Measurements from ENCODE around the gene VPREB1.
"Not testable (repeated sequence)": the region's sequence is repeated elsewhere in the genome, so short reads cannot be mapped to it uniquely, and the experiment has no call there.

The VPREB1 gene

DNA sequence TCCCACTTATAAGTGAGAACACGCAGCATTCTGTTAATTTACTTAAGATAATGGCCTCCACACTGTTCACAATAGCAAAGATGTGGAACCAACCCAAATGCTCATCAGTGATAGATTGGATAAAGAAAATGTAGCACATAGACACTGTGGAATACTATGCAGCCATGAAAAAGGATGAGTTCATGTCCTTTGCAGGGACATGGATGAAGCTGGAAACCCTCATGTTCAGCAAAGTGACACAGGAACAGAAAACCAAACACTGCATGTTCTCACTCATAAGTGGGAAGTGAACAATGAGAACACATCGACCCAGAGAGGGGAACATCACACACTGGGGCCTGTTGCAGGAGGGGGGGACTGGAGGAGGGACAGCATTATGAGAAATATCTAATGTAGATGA lies 15.6 kb downstream of the VPREB1 start:
- H3K36me3 ChIP-seq (ENCODE audit: control insufficient read depth, insufficient read depth, low read length); H3K9ac ChIP-seq (ENCODE audit: low read depth, low read length); H3K9me3 ChIP-seq (ENCODE audit: control insufficient read depth, insufficient read depth, low read length); H3K4me1 ChIP-seq (ENCODE audit: control insufficient read depth, insufficient read depth, low read length); H3K4me3 ChIP-seq (ENCODE audit: low read depth, low read length): not testable (repeated sequence)
- peaks cover 75% of the 10 kb centered on the region for H3K27me3 ChIP-seq (ENCODE audit: control insufficient read depth, insufficient read depth, low read length)

DNA sequence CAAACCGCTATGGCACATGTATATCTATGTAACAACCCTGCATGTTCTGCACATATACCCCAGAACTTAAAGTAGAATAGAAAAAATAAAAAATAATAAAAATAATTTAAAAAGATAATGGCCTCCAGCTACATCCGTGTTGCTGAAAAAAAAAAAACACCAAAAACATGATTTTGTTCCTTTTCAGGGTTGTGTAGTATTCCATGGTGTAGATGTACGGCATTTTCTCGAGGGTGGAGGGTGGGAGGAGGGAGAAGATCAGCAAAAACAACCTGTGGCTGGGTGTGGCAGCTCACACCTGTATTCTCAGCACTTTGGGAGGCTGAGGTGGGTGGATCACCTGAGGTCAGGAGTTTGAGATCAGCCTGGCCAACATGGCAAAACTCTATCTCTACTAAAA lies 16.0 kb downstream of the VPREB1 start:
- H3K9me3 ChIP-seq (ENCODE audit: control insufficient read depth, insufficient read depth, low read length); H3K9ac ChIP-seq (ENCODE audit: low read depth, low read length); H3K36me3 ChIP-seq (ENCODE audit: control insufficient read depth, insufficient read depth, low read length); H3K4me3 ChIP-seq (ENCODE audit: low read depth, low read length); H3K4me1 ChIP-seq (ENCODE audit: control insufficient read depth, insufficient read depth, low read length): not testable (repeated sequence)
- peaks cover 77% of the 10 kb centered on the region for H3K27me3 ChIP-seq (ENCODE audit: control insufficient read depth, insufficient read depth, low read length)

DNA sequence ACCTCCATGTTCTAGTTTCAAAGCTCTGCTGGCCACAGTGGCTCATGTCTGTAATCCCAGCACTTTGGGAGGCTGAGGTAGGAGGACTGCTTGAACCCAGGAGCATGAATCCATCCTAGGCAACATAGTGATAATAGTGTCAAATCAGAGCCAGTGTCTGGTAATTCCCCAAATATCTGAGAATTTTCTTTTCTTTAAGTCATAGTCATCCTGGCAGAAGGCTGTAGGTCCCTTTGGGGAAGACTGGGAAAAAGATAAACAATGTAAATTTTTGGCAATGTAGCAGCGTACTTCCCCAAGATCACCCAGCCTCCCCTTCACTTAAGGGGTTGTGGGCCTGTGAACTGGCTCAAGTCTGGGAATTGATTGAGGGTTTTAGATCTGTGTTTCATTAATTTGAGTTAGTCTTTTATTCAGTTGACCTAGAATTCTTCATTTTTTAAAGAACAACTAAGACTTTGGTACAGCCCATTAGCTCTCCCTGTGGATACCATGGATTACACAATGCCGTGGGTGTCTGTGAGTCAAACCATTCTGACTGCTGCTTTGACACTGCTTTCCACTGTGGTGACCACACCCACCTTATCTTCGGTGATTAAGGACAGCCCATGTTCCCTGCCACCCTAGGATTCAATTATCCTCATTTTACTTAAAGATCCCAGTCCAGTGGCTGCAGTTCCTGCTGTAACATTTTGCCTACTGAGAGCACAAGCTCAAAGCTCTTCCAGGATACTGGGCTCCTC lies 17.9 kb downstream of the VPREB1 start:
- H3K9ac ChIP-seq (ENCODE audit: low read depth, low read length); H3K9me3 ChIP-seq (ENCODE audit: control insufficient read depth, insufficient read depth, low read length); H3K36me3 ChIP-seq (ENCODE audit: control insufficient read depth, insufficient read depth, low read length); H3K4me1 ChIP-seq (ENCODE audit: control insufficient read depth, insufficient read depth, low read length); H3K4me3 ChIP-seq (ENCODE audit: low read depth, low read length): not testable (repeated sequence)
- peaks cover 76% of the 10 kb centered on the region for H3K27me3 ChIP-seq (ENCODE audit: control insufficient read depth, insufficient read depth, low read length)

DNA sequence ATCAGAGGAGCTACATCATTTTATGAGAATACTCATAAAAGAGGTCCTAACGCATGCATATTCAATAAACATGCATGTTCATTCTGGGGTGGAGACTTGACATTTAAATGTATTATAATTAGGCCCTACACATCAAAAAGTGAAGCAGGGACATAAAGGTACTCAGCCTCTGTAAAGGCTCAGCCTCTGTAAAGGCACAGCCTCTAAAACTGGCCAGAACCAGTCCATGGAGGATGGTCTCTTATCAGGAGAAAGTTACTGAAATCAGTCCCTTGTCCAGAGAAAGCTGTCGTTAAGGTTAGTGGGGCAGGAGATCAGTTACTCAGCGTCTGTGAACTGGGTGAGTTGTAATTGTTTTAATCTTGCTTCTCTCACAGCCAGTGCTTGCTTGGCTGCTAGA lies 19.2 kb downstream of the VPREB1 start:
- H3K4me3 ChIP-seq (ENCODE audit: low read depth, low read length); H3K9me3 ChIP-seq (ENCODE audit: control insufficient read depth, insufficient read depth, low read length); H3K9ac ChIP-seq (ENCODE audit: low read depth, low read length); H3K4me1 ChIP-seq (ENCODE audit: control insufficient read depth, insufficient read depth, low read length); H3K36me3 ChIP-seq (ENCODE audit: control insufficient read depth, insufficient read depth, low read length): not testable (repeated sequence)
- peaks cover 78% of the 10 kb centered on the region for H3K27me3 ChIP-seq (ENCODE audit: control insufficient read depth, insufficient read depth, low read length)

DNA sequence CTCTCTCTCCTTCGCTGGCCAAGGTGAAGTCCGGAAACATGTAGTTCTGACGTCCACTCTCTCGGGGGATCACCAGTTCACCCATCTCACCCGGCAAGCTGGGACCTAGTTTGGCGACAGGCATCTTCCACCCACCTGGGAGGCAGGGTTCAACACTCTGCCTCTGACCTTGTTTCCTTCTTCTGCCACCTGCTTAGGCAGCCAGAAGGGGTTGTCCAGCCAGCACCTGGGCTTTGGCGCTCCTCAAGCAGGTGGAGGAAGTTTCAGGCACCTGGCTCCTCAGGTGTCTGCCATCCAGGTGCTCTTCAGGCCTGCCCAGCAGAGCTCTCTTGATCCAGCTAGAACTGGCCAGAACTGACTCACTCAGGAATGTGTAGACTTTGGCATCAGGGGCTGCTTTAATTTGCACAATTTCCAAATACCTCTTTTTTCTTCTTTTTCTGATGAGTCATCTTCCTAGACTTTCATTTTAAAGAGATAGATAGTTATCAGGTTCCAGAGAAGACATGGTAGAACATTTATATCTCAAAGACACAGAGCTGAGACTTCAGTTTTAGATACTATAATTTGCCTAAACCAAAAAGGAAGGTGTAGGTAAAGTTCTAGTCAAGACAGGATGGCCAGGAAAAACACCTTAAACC lies 25.6 kb downstream of the VPREB1 start:
- H3K4me3 ChIP-seq (ENCODE audit: low read depth, low read length); H3K36me3 ChIP-seq (ENCODE audit: control insufficient read depth, insufficient read depth, low read length); H3K9me3 ChIP-seq (ENCODE audit: control insufficient read depth, insufficient read depth, low read length); H3K9ac ChIP-seq (ENCODE audit: low read depth, low read length); H3K4me1 ChIP-seq (ENCODE audit: control insufficient read depth, insufficient read depth, low read length): not testable (repeated sequence)
- H3K27me3 ChIP-seq (ENCODE audit: control insufficient read depth, insufficient read depth, low read length): peaks cover 51% of the 10 kb centered on the region

DNA sequence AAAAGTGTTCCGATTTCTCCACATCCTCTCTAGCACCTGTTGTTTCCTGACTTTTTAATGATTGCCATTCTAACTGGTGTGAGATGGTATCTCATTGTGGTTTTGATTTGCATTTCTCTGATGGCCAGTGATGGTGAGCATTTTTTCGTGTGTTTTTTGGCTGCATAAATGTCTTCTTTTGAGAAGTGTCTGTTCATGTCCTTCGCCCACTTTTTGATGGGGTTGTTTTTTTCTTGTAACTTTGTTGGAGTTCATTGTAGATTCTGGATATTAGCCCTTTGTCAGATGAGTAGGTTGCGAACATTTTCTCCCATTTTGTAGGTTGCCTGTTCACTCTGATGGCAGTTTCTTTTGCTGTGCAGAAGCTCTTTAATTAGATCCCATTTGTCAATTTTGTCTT lies 32.8 kb downstream of the VPREB1 start:
- not testable (repeated sequence) for H3K9ac ChIP-seq (ENCODE audit: low read depth, low read length); H3K36me3 ChIP-seq (ENCODE audit: control insufficient read depth, insufficient read depth, low read length); H3K9me3 ChIP-seq (ENCODE audit: control insufficient read depth, insufficient read depth, low read length); H3K4me3 ChIP-seq (ENCODE audit: low read depth, low read length); H3K4me1 ChIP-seq (ENCODE audit: control insufficient read depth, insufficient read depth, low read length)
- peaks cover 21% of the 10 kb centered on the region for H3K27me3 ChIP-seq (ENCODE audit: control insufficient read depth, insufficient read depth, low read length)

DNA sequence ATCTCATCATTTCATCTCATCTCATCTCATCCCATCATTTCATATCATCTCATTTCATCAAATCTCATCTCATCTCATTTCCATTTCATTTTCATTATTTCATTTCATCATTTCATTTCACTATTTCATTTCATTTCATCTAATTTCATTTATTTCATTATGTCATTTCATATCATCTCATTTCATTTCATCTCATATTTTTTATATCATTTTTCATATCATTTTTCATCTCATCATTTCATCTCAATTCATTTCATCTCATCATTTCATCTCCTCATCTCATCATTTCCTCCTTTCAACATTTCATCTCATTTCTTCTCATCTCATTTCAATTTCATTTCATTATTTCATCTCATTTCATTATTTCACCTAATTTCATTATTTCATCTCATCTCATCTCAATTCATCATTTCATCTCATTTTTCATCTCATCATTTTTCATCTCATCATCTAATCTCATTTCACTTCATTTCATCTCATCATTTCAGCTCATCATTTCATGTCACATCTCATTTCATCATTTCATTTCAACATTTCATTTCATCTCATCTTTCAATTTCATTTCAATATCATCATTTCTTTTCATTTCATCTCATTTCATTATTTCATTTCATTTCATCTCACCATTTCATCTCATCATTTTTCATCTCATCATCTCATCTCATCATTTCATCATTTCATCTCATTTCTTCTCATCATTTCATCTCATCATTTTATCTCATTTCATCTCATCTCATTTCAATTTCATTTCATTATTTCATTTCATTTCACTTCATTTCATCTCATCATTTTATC lies 40.6 kb downstream of the VPREB1 start:
- H3K4me1 ChIP-seq (ENCODE audit: control insufficient read depth, insufficient read depth, low read length); H3K36me3 ChIP-seq (ENCODE audit: control insufficient read depth, insufficient read depth, low read length); H3K9me3 ChIP-seq (ENCODE audit: control insufficient read depth, insufficient read depth, low read length); H3K9ac ChIP-seq (ENCODE audit: low read depth, low read length); H3K4me3 ChIP-seq (ENCODE audit: low read depth, low read length): not testable (repeated sequence)
- H3K27me3 ChIP-seq (ENCODE audit: control insufficient read depth, insufficient read depth, low read length): peaks cover 20% of the 10 kb centered on the region

DNA sequence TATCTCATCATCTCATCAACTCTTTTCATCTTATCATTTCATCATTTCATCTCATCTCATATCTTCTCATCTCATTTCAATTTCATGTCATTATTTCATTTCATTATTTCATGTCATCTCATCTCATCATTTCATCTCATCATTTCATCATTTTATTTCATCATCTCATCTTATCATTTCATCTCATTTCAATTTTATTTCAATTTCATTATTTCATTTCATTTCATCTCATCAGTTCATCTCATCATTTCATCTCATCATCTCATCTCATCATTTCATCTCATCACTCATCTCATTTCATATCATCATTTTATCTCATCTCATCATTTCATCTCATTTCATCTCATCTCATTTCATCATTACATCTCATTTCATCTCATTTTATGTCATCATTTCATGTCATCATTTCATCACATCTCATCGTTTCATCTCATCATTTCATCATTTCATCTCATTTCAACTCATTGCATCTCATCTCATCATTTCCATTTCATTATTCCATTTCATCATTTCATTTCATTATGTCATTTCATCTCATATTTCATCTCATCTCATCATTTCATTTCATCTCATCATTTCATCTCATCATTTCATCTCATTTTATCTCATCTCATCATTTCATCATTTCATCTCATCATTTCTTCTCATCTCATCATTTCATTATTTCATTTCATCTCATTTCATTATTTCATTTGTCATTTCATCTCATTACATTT lies 42.0 kb downstream of the VPREB1 start:
- peaks cover 17% of the 10 kb centered on the region for H3K27me3 ChIP-seq (ENCODE audit: control insufficient read depth, insufficient read depth, low read length)
- H3K4me3 ChIP-seq (ENCODE audit: low read depth, low read length); H3K9me3 ChIP-seq (ENCODE audit: control insufficient read depth, insufficient read depth, low read length); H3K9ac ChIP-seq (ENCODE audit: low read depth, low read length); H3K36me3 ChIP-seq (ENCODE audit: control insufficient read depth, insufficient read depth, low read length); H3K4me1 ChIP-seq (ENCODE audit: control insufficient read depth, insufficient read depth, low read length): not testable (repeated sequence)

DNA sequence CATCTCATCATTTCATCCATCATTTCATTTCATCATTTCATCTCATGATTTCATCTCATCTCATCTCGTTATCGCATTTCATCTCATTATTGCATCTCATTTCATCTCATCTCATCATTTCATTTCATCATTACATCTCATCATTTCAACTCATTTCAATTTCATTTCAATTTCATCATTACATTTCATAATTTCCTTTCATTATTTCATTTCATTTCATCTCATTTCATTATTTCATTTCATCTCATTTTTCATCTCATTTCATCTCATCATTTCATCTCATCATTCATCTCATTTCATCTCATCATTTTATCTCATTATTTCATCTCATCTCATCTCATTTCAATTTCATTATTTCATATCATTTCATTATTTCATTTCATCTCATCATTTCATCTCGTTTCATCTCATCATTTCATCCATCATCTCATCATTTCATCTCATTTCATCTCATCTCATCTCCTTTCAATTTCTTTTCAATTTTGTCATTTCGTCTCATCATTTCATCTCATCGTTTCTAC lies 42.6 kb downstream of the VPREB1 start:
- not testable (repeated sequence) for H3K9ac ChIP-seq (ENCODE audit: low read depth, low read length); H3K4me1 ChIP-seq (ENCODE audit: control insufficient read depth, insufficient read depth, low read length); H3K9me3 ChIP-seq (ENCODE audit: control insufficient read depth, insufficient read depth, low read length); H3K36me3 ChIP-seq (ENCODE audit: control insufficient read depth, insufficient read depth, low read length); H3K4me3 ChIP-seq (ENCODE audit: low read depth, low read length)
- peaks cover 17% of the 10 kb centered on the region for H3K27me3 ChIP-seq (ENCODE audit: control insufficient read depth, insufficient read depth, low read length)

DNA sequence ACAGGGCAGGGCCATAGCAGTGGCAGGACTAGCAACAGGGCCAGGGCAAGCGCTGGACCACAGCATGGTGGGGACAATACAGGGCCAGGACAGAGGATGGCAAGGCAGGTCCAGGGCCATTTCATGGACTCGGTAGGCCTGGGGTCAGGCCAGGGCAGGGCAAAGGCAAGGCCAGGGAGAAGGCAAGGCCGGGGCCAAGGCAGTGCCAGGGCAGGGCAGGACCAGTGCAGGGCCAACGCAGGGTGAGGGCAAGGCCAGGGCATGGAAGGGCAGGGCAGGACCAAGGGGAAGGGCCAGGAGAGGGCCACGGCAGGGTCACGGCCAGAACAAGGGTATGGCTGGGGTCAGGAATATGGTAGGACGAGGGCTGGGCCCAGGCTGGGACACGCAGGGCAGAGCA lies 45.1 kb downstream of the VPREB1 start:
- H3K4me1 ChIP-seq (ENCODE audit: control insufficient read depth, insufficient read depth, low read length); H3K4me3 ChIP-seq (ENCODE audit: low read depth, low read length); H3K9me3 ChIP-seq (ENCODE audit: control insufficient read depth, insufficient read depth, low read length); H3K36me3 ChIP-seq (ENCODE audit: control insufficient read depth, insufficient read depth, low read length); H3K9ac ChIP-seq (ENCODE audit: low read depth, low read length): not testable (repeated sequence)
- H3K27me3 ChIP-seq (ENCODE audit: control insufficient read depth, insufficient read depth, low read length): peaks cover 17% of the 10 kb centered on the region

DNA sequence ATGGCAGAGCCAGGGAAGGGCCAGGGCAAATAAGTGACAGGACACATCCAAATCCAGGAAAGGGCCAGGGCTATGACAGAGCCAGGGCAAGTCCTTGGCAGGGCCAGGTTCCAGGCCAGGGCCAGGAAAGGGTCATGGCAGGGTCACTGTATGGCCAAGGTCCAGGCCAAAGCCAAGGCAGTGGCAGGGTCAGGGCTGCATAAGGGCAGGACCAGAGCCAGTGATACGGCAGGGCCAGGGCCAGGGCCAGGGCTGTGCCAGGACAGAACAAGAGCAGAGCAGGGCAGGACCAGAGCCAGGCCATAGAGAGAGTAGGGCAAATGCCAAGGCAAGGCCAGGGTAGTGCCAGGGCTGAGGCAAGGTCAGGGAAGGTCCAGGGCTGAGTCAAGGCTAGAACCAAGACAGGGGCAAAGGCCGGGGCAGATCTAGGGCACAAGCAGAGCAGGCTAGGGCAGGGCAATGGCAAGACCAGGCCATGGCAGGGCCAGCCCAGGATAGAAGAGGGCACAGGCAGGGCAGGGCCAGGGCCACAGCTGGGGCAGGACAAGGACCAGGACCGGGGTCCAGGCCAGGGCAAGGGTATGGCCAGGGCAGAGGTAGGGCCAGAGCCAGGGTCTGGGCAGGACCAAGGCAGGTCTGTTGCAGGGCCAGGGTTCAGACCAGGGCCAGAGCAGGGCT lies 46.7 kb downstream of the VPREB1 start:
- not testable (repeated sequence) for H3K27me3 ChIP-seq (ENCODE audit: control insufficient read depth, insufficient read depth, low read length); H3K9me3 ChIP-seq (ENCODE audit: control insufficient read depth, insufficient read depth, low read length); H3K36me3 ChIP-seq (ENCODE audit: control insufficient read depth, insufficient read depth, low read length); H3K4me3 ChIP-seq (ENCODE audit: low read depth, low read length); H3K9ac ChIP-seq (ENCODE audit: low read depth, low read length); H3K4me1 ChIP-seq (ENCODE audit: control insufficient read depth, insufficient read depth, low read length)

Measured in iPS-15b (cell line).